SKM-1 (cell line): ENCODE data around the gene OR10A4.
"Not testable (repeated sequence)": the region's sequence is repeated elsewhere in the genome, so short reads cannot be mapped to it uniquely, and the experiment has no call there.

Experiments used
- DNase-seq: peaks from one replicate; lab custom pipeline; 2025; ENCODE audit not compliant: unreplicated experiment; lab: John Stamatoyannopoulos, UW

The OR10A4 gene

DNA sequence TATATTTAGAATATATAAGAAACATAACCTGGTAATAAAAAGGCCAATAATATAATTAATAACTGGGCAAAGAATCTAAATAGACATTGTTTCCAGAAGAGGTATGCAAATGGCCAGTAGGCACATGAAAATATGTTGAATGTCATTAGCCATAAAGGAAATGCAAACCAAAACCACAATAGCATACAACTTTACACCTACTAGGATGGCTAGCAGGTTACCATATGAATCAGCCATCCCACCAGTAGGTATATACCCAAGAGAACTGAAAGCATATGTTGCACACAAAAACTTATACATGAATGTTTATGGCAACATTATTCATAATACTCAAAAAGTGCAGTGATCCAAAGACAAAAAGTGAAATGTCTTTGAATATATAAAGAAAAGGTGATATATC, 18.6 kb downstream of the OR10A4 start:
- DNase-seq: no peak

DNA sequence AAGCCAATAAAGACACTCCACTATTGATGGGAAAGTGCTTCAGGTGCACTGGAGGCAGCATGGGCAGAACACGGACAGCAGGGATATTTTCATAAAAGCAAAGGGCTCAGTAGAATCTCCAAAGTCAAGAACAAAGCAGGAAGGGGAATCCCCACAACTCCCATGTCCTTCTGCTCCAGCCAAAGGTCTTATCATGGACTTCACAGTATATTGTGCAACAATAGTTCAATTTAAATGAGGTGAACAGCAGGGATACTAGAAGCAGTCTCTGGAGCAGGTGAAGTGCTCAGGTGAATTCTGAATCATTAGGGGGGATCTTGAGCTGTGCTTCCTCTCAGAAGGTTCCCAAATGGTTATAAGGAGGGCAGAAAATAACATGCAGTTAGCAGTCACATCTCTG, 22.5 kb downstream of the OR10A4 start:
- DNase-seq: no peak

DNA sequence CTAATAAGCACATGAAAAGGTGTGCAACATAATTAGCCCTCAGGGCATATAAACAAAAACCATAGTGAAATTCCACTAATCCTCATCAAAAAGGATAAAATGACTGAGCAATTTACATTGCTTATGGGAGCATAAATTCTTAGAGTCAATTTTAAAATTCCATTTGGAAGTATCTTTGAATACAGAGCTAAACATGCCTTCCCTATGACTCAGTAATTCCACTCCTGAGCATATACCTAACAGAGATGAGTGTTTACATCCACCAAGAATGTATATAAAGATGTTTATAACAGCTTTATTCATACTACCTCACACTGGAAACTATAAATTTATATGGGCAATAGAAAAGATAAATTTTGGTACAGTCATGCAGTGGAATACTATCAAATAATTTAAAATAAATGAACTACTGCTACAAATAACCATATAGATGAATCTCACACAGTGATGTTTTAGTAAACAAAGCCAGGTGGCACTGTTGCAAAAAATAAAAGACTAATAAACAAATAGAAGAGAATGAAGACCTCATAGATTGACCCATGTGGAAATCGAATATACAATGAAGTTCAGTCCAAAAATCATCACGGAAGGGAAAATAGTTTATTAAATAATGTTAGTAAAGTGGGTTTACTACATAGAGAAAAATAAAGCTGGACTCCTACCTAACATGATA, 24.0 kb downstream of the OR10A4 start:
- DNase-seq: no peak

DNA sequence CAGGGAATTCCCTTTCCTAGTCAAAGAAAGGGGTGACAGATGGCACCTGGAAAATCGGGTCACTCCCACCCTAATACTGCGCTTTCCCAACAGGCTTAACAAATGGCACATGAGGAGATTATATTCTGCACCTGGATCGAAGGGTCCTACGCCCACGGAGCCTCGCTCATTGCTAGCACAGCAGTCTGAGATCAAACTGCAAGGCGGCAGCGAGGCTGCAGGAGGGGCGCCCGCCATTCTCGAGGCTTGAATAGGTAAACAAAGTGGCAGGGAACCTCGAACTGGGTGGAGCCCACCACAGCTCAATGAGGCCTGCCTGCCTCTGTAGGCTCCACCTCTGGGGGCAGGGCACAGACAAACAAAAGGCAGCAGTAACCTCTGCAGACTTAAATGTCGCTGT, 28.4 kb downstream of the OR10A4 start:
- not testable (repeated sequence) for DNase-seq

DNA sequence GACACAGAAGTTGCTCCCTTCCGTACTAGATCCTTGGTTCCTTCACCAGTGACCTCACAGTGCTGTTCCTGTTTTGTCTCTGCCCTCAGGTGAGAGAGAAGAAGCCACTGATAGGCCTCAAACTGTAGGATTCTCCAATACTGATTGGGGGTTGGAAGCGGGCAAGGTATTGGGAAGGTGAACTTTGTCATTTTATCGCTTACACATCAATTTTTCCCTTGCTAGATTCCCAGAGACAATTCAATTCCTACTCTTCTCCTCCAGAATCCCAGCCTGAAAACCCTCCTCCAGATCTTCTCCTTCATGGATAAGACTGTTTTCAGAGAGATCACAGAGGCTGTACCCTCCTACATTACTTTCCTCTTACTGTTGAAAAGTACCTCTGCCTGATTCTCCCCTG, 35.0 kb downstream of the OR10A4 start:
- DNase-seq: no peak

DNA sequence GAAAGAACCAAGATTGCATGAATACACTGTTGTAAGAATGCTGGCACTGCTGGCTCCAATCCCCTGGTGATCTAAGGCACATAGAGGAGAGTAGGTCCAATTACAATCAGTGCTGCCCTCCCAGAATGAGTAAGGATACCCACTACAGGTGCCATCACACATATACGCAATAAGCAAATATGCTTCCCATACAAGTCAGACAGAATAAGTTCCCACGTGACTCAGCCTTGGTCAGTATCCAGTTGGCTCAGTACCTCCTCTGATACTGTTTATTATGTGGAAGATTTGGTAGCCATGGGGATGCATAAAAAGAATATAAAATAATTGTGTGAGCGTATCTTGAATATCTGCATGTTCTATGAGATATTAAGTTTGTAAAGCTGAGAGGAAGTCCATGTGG, 35.5 kb downstream of the OR10A4 start:
- no peak for DNase-seq

DNA sequence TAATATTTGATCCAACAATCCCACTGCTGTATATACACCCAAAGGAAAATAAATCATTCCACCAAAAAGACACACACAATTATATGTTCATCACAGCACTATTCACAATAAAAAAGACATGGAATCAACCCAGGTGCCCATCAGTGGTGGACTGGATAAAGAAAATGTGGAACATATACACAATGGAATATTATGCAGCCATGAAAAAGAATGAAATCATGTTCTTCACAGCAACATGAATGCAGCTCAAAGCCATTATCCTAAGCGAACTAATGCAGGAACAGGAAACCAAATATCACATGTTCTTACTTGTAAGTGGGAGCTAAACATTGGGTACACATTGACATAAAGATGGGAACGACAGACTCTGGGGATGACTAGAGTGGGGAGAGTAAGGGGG, 43.3 kb downstream of the OR10A4 start:
- no peak for DNase-seq

DNA sequence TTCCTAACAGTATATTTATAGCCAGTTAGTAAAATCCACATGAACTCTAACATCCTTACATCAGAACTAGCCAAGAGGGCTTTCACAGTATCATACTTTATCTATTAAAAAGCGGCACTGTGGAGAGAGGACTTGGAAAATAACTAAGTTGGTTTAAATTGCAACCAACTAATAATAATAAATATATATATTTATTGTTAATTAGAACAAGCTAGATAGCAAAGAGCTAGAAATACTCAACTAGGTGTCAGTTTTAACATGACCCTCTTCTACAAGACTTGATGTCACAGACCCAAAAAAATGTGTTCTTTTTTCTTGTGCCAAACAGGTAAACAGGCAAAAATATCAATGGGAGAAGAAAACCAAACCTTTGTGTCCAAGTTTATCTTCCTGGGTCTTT, 44.3 kb downstream of the OR10A4 start, which contains the start of gene OR2D3:
OR2D3 (plus strand) TSS at position 301 of the 400 bp plus-strand sequence; CDS start at position 301, 0 bp downstream.
- no peak for DNase-seq

DNA sequence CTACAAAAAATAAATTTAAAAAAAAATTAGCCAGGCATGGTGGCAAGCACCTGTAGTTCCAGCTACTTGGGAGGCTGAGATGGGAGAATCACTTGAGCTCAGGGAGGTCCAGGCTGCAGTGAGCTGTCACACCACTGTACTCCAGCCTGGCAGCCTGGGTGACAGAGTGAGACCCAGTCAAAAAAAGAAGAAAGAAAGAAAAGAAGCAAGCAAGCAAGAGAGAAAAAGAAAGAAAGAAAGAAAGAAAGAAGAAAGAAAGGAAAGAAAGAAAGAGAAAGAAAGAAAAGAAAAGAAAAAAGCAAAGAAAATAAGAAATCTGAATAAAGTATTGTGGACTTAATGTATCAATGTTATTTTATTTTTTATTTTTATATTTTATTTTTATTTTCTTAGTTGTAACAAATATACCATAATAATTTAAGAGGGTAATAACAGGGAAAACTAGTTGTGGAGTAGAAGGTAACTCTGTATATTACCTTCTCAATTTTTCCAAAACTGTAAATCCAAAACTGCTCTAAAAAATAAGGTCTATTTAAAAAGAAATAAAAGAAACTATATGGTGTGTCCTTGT, 48.7 kb downstream of the OR10A4 start:
- no peak for DNase-seq

DNA sequence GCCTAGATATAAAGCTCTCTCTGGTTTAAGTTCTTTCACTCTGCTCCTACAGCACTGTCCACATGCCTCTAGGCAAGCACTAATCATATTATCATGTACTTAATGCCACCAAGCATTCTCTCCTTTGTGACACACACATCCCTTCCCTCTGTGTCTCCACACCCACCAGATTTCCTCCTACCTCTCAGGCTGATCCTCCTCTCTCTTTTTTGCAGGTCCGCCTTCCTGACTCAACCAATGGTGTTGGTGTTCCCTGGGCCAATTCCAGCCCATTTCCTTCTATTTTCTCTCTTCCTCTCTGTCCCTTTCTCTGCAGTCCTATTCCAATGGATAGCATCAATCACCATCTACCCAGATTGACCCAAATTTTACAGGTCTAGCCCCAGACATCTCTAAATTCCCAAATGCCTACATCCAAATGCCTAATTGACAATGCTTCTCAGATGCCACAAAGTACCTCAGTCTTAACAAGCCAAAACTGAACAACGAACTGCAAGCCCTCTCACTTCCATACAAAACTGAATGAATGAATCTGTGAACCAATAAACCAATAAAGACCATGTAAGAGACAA, 49.3 kb downstream of the OR10A4 start:
- no peak for DNase-seq

DNA sequence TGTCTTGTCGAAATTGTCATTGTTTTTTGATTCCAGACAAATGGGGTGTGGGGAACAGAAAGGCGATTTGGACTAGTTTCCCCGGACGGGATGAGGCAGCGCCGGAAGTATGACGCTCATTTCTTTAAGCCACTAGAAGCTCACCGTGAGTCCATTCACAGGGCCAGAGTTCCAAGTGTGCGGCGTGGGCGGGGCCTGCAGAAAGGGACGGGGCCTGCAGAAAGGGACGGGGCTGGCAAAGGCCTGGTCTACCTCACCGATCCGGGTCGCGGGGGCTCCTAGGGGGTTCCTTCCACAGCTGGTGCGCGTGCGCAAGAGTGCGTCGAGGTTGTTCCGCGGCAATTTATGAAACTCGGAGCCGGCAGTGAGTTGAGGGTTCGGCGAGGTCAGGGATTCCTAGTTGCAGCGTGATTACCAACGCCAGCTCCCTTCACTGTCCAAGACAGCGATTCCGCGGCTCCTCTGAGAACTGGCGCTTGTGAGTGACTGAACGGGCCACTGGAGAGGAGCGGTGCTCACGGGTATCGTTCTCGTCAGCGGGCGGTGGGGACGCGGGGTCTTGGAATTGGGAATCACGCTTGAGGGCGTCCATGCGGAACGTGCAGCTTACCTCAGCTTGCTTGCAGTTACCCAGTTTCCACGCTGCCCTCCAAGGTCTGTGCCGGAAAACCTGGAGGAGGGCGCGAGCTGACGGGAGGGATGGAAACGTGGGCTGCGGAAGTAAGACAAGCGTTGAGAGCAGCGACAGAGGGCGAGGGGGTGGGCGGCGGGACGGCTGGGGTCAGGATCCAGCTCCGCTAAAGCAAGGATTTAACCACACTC, 50.0 kb downstream of the OR10A4 start, which contains the start of gene ZNF215:
ZNF215 (plus strand) TSS at position 219 of the 822 bp plus-strand sequence. CDS start 5,847 bp downstream, outside the sequence.
- DNase-seq: peak; percentile 71

DNA sequence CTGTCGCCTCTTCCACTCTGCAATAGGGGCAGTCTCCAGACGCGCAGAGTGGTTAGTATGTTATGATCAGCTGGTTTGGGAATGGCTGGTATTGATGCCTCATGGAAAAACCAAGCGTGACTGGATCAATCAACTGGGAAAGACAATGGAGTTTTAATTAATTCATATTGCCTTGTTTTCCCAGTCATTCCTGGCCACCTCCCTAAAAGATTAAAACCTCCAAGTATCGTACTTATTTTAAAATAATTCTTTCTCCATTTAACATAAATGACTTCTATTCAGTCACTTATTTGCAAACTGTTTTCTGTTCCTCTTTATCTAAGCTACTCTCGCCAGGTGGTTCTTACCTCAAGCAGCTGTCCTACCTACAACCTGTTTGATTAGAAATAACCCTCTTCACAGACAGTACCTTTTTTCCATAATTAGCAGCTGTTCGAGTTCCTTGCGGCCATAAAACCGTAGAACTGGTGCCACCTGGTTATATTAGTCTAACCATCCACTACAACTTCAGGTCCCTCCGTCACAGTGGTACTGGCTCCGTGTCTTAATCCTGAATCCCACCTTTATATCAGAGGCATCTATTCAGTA, 50.7 kb downstream of the OR10A4 start:
- no peak for DNase-seq
